Measurements from ENCODE around the gene POLN.
"Not testable (repeated sequence)": the region's sequence is repeated elsewhere in the genome, so short reads cannot be mapped to it uniquely, and the experiment has no call there.

POLN gene

GRCh38 chr4:2212831-2213230 lies 29.1 kb downstream of the POLN start:
- DNase-seq, result no peak

DNA sequence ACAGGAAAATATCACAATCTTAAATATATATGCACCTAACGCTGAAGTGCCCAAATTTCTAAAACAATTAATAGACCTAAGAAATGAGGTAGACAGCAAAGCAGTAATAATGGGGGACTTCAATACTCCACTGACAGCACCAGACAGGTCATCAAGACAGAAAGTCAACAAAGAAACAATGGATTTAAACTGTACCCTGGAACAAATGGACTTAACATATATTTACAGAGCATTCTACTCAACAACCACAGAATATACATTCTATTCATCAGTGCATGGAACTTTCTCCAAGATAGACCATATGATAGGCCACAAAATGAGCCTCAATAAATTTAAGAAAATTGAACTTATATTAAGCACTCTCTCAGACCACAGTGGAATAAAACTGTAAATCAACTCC lies 39.1 kb downstream of the POLN start:
- not testable (repeated sequence) for DNase-seq

GRCh38 chr4:2194496-2194895 lies 47.4 kb downstream of the POLN start:
- no peak for DNase-seq

DNA sequence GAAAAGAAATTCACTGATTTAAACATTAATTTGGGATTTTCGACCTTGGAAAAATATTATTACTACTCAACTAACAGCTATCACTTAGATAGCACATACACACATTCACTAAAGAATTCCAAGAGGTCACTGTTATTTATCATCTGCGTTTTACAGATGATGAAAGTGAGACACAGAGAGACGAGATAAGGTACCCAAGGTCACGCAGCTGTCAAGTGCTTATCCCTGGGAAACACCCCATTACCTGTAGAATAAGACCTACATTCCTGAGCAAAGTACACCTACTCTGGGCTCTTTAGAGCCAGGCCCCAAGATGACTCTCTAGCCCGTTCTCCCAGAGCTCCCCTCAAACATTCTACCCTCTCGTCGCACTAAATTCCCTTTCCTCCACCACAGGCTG lies 48.6 kb downstream of the POLN start:
- DNase-seq, result no peak

GRCh38 chr4:2186865-2187172 lies 55.1 kb downstream of the POLN start:
- DNase-seq, result no peak

DNA sequence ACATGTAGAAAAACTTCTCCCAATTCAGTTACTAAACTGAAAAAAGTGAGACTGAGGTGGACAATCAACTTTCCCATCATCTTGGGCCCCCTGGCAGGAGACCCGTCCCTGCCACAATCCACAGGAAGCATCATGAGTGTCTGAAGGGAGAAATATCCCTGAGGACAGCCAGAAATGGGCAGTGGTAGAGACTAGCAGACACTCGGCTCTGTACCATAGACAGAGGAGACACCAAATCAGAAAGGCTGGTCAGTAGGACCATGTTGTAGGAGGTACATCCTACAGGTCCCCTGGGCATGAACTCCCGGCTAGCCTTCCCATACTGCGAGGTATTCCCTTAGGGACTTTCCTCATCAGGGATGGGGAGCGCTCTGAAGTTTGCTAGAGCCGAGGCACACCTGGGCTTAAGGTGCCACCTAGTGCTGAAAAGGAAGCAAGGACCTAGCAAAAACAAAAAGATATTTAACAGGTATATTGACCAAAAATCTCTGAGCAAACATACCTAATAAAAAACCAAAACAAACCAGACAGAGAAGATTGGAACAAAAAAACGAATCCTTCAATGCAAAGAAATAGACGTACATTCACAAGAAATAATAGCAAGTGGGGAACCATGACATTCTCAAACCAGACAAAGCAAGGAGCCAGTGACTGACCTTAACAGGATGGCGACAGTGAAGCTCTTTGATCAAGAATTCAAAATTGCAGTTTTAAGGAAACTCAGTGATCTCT lies 55.6 kb downstream of the POLN start:
- DNase-seq, result no peak

DNA sequence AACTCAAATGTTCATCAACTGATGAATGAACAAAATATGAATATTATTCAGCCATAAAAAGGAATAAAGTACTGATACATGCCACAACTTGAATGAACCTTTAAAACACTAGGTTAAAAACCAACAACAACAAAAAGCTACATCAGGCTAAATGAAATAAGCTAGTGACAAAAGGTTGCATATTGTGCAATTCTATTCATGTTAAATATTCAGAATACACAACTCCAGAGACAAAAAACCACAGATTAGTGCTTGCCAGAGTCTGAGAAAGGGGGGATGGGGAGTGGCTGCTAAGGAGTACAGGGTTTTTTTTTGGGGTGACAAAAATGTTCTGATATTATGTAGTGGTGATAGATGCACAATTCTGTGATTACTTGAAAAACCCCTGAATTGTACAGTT lies 58.5 kb downstream of the POLN start:
- DNase-seq, result no peak

GRCh38 chr4:2182994-2183393 lies 58.9 kb downstream of the POLN start:
- DNase-seq, result no peak

GRCh38 chr4:2180410-2180809 lies 61.5 kb downstream of the POLN start:
- no peak for DNase-seq

- no peak for DNase-seq
These were observed 62.2 kb downstream of the POLN start for GRCh38 chr4:2179717-2180116.

- DNase-seq, result no peak
These were observed 62.9 kb downstream of the POLN start for GRCh38 chr4:2178986-2179385.

GRCh38 chr4:2177443-2178093 lies 64.4 kb downstream of the POLN start:
- DNase-seq, result no peak

GRCh38 chr4:2175990-2176698 lies 65.8 kb downstream of the POLN start:
- DNase-seq, result no peak

DNA sequence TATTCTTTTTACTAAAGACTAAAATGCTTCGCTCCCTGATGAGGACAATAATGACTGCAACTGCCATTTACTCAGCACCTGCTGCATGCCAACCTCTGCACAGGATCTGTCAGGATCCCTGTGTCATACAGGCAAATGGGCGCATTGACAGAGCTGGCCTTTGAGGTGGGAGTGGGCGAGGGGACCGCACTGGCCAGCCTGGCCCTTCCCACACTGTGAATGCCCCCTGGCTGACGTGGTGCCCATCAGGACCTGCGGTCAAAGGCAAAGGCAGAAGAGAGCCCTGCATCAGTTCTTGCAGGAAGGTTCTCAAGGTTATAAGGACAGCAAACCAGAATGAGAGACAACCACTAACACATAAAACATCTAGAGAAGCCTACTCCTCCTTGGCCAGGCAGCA lies 67.9 kb downstream of the POLN start:
- DNase-seq, result no peak

DNA sequence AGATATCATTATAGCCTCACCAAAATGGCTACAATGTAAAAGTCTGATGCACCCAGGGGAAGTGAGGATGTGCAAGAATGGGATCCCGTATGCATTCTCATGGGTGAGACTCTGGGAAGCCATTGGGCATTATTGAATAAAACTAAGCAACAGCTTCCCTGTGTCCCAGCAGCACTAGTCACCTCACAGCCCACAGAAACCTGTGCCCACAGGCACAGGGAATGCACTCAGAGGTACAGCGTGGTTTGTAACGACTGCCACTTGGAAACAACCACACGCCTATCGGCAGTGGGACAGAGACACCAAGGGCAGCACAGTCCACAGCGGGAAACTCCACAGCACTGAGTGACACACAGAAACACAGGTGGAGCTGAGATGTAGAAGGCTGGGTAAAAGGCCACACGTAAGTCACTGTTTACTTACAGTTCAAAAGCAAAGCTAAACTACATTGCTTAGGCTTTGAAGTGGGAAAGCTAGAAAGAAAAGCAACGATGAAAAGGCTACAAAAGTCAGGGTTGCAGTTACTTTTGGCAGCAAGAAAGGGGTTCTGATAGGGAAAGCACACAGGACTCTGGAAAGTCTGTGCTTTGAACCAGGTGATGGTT lies 69.2 kb downstream of the POLN start:
- no peak for DNase-seq

- no peak for DNase-seq
These were observed 69.8 kb downstream of the POLN start for GRCh38 chr4:2172161-2172560.

- no peak for DNase-seq
These were observed 73.2 kb downstream of the POLN start for GRCh38 chr4:2168469-2169319.

DNA sequence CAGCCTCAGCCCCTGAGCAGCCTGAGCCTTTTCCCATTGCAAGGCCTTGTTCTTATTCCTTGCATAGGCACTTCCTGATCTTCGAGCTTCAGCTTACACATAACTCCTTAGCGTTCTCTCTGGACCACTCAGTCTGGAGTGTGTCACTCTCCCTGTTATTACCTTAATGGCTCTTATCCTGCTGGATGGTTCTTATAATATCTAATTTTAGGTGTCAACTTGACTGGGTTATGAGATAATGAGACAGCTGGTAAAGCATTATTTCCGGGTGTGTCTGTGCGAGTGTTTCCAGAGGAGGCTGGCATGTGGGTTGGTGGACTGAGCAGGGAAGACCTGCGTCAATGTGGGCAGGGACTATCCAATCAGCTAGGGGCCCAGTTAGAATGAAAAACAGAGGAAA lies 75.7 kb downstream of the POLN start:
- DNase-seq, result no peak

- DNase-seq, result no peak
These were observed 76.5 kb downstream of the POLN start for GRCh38 chr4:2165391-2165790.

DNA sequence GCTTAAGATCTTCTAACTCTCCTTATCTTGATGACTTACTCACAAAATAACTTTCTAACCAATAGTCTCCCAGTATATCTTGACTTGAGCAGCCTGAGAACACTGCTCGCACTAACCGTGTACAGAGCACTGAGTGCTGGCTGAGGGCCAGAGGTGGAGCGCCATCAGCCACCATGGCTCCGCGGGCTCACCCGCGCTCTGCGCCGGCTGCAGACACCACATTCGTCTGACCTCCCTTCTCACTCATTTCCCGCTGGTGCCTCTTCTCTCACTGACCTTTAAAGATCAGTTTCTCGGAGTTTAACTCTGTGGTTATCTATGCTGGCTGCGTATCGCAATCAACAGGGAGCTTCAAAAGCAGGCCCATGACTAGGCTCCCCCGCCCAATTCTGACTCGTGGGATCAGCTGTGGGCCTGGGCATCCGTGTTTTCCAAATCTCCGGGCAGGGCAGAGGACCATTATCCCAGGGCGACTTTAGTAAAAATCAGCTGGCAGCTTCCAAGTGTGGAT lies 78.6 kb downstream of the POLN start:
- DNase-seq, result no peak

DNA sequence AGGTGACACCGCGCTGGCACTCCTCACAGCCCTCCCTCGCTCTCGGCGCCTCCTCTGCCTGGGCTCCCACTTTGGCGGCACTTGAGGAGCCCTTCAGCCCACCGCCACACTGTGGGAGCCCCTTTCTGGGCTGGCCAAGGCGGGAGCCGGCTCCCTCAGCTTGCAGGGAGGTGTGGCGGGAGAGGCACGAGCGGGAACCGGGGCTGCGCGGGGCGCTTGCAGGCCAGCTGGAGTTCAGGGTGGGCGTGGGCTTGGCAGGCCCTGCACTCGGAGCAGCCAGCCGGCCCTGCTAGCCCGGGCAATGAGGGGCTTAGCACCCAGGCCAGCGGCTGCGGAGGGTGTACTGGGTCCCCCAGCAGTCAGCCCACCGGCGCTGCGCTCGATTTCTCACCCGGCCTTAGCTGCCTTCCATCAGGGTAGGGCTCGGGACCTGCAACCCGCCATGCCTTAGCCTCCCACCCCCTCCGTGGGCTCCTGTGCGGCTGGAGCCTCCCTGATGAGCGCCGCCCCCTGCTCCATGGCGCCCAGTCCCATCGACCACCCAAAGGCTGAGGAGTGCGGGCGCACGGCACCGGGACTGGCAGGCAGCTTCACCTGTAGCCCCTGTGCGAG lies 80.7 kb downstream of the POLN start:
- not testable (repeated sequence) for DNase-seq

DNA sequence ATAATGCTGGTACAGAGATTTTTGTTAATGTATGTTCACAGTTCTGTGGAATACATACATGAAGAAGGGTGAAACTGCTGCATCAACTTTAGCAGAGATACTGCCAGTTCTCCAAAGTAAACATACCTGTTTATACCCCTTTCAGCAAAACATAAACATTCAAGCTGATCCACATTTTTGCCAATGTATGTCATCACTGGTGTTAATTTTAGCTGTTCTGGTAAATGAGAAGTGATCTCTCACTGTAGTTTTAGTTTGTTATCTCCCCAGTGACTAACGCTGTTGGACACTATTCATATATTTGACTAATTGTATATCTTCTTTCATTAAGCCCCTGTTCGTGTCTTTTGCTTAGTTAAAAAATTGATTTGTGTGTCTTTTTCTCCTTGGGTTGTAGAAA lies 82.0 kb downstream of the POLN start:
- DNase-seq, result no peak

Measured in stimulated activated CD4-positive, alpha-beta T cell treated with anti-CD3 and anti-CD28 coated beads, Interleukin-2, amount 100 ng/mL, for 24 hours (primary cell).